GM20000 (cell line): Measurements from ENCODE around the gene STX10.

Source experiments
- DNase-seq: peaks from one replicate; pipeline ENCODE4 v3.0.0; 2012; ENCODE audit warnings: low spot score
- TF ChIP-seq, protein P1 (sequence below): IDR thresholded peaks from 2 replicates; pipeline ENCODE4 v1.5.1; 2012; ENCODE audit warnings: mild to moderate bottlenecking, control low read depth; ENCODE audit errors: extremely low read depth, missing control alignments

STX10 gene

DNA sequence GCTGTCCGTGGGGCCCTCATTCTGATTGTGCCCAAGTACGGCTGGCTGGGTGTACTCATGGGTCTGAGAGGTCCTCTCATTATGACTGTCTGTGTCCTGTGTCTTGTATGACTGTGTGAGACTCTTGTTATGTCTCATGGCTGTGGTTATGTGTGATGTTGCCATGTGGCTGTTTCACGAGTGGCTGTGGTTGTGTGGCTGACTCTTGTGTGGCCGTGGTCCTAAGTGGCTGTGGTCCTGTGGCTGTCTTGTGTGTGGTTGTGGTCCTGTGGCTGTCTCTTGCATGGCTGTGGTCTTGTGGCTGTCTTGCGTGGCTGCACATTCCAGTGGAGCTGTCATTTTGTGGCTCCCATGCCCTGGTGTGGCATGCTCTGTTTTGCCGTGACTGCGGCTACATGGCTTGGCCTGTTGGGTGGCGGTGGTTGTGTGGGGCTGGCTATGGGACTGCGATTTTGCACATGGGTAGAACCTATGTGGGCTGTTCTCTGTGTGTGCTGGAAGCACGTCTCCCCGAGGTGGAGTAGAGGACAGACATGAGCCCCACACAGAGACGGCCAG is 50.1 kb downstream of the STX10 start:
- peak; percentile 91 for DNase-seq
- TF ChIP-seq, protein P1, sequence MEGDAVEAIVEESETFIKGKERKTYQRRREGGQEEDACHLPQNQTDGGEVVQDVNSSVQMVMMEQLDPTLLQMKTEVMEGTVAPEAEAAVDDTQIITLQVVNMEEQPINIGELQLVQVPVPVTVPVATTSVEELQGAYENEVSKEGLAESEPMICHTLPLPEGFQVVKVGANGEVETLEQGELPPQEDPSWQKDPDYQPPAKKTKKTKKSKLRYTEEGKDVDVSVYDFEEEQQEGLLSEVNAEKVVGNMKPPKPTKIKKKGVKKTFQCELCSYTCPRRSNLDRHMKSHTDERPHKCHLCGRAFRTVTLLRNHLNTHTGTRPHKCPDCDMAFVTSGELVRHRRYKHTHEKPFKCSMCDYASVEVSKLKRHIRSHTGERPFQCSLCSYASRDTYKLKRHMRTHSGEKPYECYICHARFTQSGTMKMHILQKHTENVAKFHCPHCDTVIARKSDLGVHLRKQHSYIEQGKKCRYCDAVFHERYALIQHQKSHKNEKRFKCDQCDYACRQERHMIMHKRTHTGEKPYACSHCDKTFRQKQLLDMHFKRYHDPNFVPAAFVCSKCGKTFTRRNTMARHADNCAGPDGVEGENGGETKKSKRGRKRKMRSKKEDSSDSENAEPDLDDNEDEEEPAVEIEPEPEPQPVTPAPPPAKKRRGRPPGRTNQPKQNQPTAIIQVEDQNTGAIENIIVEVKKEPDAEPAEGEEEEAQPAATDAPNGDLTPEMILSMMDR, result no peak

DNA sequence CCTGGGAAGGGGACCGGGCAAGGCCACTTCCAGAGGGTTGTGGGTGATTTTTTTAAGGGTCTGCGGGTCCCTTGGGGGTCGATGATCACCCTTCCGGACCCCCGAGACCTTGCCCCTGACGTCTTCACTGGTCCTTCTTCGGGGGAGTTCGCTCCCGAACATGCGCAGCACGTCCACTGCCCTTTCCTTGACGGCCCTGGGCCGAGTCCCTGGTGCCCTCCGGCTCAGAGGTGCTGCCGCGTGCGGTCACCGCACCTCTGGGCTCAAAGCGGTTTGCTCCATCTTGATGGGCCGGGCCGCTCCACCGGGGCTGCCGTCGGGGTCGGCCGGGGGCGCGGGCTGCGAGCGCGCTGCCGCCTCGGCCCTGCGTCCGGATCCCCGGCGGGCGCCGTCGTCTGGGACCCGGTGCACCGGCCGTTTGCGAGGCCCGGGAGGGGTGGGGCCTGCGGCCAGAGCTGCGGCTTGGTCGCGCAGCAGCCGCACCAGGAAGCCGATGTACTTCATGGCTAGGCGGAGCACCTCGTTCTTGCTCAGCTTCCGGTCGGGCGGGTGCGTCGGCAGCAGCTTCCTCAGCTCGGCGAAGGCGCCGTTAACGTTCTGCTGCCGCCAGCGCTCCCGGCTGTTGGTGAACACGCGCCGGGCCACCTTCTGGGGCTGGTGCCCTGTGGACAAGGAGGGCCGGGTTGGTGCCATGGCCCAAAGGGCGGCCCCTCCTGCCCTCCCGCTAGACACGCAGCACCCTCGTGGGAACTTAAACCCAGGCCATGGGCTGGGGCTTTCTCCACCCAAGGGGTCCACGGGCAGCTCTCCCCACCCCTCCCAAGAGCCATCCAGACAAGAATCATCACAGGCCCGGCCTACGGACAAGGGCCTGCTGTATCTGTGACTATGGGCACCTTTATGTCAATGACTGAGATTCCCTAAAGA is 50.8 kb downstream of the STX10 start:
- DNase-seq, result peak; percentile 88
- TF ChIP-seq, protein P1, result no peak

DNA sequence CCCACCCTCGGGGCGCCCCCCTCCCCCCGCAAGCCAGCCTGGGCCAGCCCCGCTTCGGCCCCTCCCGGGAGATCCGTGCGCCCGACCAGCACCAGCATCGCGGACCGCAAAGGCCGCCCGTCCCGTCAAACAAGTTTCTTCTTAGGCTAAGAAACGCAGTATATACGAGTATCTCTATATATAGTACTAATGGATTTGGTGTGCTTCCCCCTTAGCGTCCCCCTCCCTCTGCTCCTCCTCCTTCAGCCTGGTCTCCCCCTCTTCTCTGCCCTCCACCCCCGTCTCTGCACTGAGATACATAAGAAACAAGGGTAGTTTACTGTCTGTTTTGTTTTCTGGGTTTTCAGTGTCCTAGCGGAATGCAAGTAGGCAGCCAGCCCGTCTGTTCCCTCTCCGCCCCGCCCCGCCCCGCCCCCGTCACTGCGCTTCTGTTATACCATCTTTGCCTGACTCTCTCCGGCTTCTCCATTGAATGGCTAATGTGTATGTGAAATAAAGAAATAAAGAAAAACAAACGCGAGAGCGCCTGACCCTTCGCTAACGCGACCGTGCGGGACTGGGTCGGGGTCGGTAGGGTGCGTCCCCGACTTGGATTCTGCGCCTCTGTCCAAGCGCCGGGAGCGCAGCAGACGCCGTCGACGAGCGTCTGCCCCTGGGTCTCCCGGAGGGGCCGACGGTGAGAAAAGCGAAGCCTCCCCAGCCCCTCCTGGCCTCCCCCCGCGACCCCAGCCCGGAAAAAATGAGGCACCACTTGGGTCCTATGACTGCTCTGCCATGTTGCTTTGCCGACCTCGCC is 51.7 kb downstream of the STX10 start:
- TF ChIP-seq, protein P1, result no peak
- no peak for DNase-seq

DNA sequence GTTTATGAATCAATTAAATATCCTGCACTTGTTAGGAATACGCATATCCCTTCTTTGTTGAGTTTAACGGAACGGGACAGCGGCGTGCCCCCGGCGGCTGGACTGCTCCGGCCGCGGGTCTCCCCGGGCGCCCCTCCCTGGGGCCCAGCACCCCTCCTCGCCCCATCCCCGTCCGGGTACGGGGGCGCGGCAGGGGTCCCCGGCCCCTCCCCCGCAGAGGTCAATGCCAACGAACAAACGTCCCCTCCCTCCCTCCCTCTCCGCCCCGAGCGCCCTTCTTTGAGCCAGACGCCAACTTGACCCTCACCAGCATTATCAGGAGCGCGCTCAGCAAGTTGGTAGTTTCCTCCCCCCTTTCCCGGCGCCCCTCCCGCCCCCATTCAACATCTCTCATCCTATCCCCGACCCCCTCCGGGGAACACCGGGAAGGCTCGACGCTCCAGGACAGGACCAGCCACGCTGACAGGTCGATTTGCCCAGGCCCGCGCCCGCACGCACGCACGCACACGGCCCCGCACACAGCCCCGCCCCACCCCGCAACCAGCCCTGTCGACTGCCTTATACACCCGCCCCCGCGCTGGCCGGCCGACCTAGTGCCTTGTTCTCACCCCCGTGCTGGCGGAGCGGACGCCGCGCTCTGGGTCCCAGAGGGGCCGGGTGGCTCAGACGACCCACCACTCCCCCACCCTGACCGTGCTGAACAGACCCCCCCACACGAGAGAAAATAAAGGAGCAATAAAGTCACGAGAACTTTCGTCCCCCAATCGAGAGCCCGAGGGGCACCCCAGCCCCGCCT is 52.5 kb downstream of the STX10 start:
- TF ChIP-seq, protein P1, result no peak
- DNase-seq, result no peak

DNA sequence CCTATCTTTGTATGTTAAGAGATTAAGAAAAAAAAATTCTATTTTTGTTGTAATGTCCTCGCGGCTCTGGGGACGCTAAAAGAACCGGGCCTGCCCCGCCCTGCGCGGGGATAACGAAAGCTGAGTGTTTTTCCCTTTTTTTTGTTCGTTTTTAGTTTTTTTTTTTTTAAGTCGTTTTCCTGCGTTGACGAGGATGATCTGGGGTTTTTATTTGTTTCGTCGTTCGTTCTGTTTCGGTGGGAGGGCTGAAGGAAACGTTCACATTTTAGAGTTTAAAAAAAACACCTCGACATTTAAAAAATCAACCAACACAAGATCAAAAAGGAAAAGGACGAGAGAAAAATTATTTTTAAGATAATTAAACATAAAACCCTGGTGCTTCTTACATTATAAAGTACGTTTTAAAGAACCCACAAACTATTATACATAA is 53.1 kb downstream of the STX10 start:
- DNase-seq, result no peak
- TF ChIP-seq, protein P1, result no peak

DNA sequence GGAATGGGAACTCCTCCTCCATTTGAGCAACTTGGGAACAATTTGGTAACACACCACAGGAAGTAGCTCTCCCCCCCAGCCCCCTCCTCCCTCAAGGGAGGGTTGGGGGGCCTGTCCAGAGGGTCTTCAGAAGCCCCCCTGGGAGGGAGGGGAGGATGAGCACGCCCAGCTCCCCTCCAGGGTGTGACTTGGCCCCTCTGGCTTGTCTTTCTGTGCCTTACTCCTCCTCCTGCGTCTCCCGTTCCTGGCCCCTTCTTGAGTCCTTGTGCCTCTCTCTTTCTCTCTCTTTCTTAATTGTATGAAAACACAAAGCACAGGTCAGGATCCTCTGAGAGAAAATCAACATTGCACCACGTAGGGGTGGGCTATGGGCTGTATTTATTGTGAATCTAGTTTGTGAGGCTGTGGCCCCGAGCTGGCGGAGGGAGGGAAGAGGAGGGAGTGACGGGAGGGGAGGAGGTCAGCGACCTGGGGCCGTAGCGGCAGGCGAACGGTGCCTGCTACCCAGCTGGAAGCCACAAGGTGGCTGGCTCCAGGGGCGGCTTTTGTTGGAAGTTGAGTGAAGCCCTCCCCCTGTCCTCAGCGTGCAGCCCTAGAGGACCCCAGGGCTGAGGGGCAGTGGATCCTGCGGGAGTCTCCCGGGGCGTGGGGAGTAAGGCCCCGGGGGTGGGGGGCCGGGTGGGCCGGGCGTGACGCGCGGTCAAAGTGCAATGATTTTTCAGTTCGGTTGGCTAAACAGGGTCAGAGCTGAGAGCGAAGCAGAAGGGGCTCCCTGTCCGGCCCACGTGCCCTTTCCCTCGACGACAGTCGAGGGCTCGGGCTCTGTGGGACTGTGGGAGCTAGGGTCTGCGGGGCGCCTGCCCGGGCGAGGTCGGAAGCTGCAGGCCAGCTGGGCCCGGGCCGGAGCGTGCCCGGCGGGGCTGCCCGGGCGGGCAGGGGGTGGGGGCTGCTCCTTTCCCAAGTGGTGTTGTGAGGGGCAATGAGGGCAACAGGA is 53.9 kb downstream of the STX10 start:
- TF ChIP-seq, protein P1, result no peak
- no peak for DNase-seq
